DND-41 (cell line): ENCODE data around the gene SLC24A3.

ENCODE experiments used
- ATAC-seq: fragments of 200-7000 bp; cut with Tn5 transposase; 3 replicates; pipeline ENCODE4 v1.9.1; 2021; ENCODE audit warnings: low read depth; ENCODE audit not compliant: insufficient read depth
- DNase-seq: peaks from one replicate; pipeline ENCODE4 v3.0.0-alpha.2; 2020
- H2AFZ ChIP-seq: 2 replicates; pipeline ENCODE4 v1.6.0; 2012; ENCODE audit warnings: low read depth, low read length
- H3K27ac ChIP-seq: 2 replicates; pipeline ENCODE4 v1.5.1; 2012; ENCODE audit warnings: low read length, inconsistent platforms
- H3K27me3 ChIP-seq: fragments of 200-600 bp; sonication (generic); 2 replicates; pipeline ENCODE4 v1.6.0; 2012; ENCODE audit warnings: low read length, mild to moderate bottlenecking, inconsistent platforms; ENCODE audit not compliant: insufficient read depth, poor library complexity
- H3K36me3 ChIP-seq: 2 replicates; pipeline ENCODE4 v1.5.1; 2012; ENCODE audit warnings: low read length, inconsistent platforms; ENCODE audit not compliant: insufficient read depth
- H3K4me1 ChIP-seq: 2 replicates; pipeline ENCODE4 v1.5.1; 2012; ENCODE audit warnings: mild to moderate bottlenecking, low read length; ENCODE audit not compliant: insufficient read depth
- H3K4me2 ChIP-seq: 2 replicates; pipeline ENCODE4 v1.6.0; 2012; ENCODE audit warnings: mild to moderate bottlenecking, moderate library complexity, low read length, inconsistent platforms; ENCODE audit not compliant: insufficient read depth
- H3K4me3 ChIP-seq, 2 experiments: fragments of 200-600 bp in 1 of 2; shearing (Covaris generic) in 1 of 2; 2 replicates each; pipeline ENCODE4 v1.5.1; 2012 to 2016; ENCODE audit warnings: inconsistent platforms in 2 of 2, low read length in 2 of 2, mild to moderate bottlenecking in 2 of 2, low read depth in 1 of 2, moderate library complexity in 1 of 2
- H3K79me2 ChIP-seq: 2 replicates; pipeline ENCODE4 v1.6.0; 2012; ENCODE audit warnings: low read length, inconsistent platforms; ENCODE audit not compliant: insufficient read depth
- H3K9ac ChIP-seq: 2 replicates; pipeline ENCODE4 v1.6.0; 2012; ENCODE audit warnings: low read depth, mild to moderate bottlenecking, inconsistent platforms, low read length, moderate library complexity
- H3K9me3 ChIP-seq: 2 replicates; pipeline ENCODE4 v1.5.1; 2012; ENCODE audit warnings: low read length, moderate library complexity, mild to moderate bottlenecking, inconsistent platforms; ENCODE audit not compliant: insufficient read depth, severe bottlenecking
- H4K20me1 ChIP-seq: 2 replicates; pipeline ENCODE4 v1.6.0; 2012; ENCODE audit warnings: low read length; ENCODE audit not compliant: insufficient read depth
- CTCF ChIP-seq: IDR thresholded peaks from 2 replicates; pipeline ENCODE4 v1.5.1; 2012; ENCODE audit warnings: borderline replicate concordance, low read length, moderate library complexity, mild to moderate bottlenecking; ENCODE audit not compliant: poor library complexity, severe bottlenecking; ENCODE audit errors: extremely low read depth
- EZH2 ChIP-seq: IDR thresholded peaks from 3 replicates; pipeline ENCODE4 v1.6.1; 2012; ENCODE audit warnings: borderline replicate concordance, low read depth, mild to moderate bottlenecking, moderate library complexity, low read length, inconsistent platforms; ENCODE audit not compliant: severe bottlenecking

Gene SLC24A3

GRCh38 chr20:19661717-19662636, 449.5 kb downstream of the SLC24A3 start:
- Histone ChIP-seq H3K27me3 (no peaks in the 10 kb centered on the region), H3K36me3 (no peaks in the 10 kb centered on the region), H2AFZ (no peak overlapping the region), H3K4me2 (no peak overlapping the region), H4K20me1 (no peaks in the 10 kb centered on the region), H3K9ac (no peak overlapping the region), H3K4me1 (no peaks in the 10 kb centered on the region), H3K9me3 (no peaks in the 10 kb centered on the region), H3K79me2 (no peaks in the 10 kb centered on the region), H3K27ac (no peak overlapping the region), H3K4me3 (no peak overlapping the region)
- TF ChIP-seq EZH2 (no peak), CTCF (peak; percentile 99)
- DNase-seq, result peak; percentile 62
- ATAC-seq, result peak; percentile 70

DNA sequence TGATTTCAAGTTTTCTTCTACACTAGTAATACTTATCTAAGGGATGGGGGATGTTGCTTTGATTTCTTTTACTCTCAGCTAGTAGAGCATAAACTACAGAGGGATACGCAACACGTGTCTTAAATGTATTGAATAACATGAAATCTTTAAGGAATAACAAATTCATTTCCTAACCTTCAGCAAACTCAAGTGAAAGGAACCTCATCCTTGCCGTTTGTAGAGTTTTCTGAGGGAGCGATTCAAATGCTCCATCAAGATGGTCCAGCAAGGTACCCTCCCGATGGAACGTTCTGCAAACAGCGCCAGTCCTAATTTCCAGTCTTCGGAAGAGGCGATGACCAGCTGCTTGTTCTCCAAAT, 450.2 kb downstream of the SLC24A3 start:
- Histone ChIP-seq H3K79me2 (no peaks in the 10 kb centered on the region), H3K4me1 (no peaks in the 10 kb centered on the region), H4K20me1 (no peaks in the 10 kb centered on the region), H2AFZ (no peak overlapping the region), H3K9me3 (no peaks in the 10 kb centered on the region), H3K4me3 (no peak overlapping the region), H3K4me2 (no peak overlapping the region), H3K36me3 (no peaks in the 10 kb centered on the region), H3K9ac (no peak overlapping the region), H3K27ac (no peak overlapping the region), H3K27me3 (no peaks in the 10 kb centered on the region)
- TF ChIP-seq EZH2 (no peak), CTCF (no peak)
- ATAC-seq (no peak), DNase-seq (no peak)

- DNase-seq (no peak), ATAC-seq (no peak)
- H3K27ac ChIP-seq, result no peak overlapping the region
- TF ChIP-seq EZH2 (no peak), CTCF (no peak)
- no peaks in the 10 kb centered on the region for H3K27me3 ChIP-seq
- H4K20me1 ChIP-seq, result no peaks in the 10 kb centered on the region
- H3K79me2 ChIP-seq, result no peaks in the 10 kb centered on the region
- no peaks in the 10 kb centered on the region for H3K36me3 ChIP-seq
- no peaks in the 10 kb centered on the region for H3K9me3 ChIP-seq
- H3K4me2 ChIP-seq, result no peak overlapping the region
- no peak overlapping the region for H3K9ac ChIP-seq
- H3K4me3 ChIP-seq, result no peak overlapping the region
- H2AFZ ChIP-seq, result no peak overlapping the region
- H3K4me1 ChIP-seq, result no peaks in the 10 kb centered on the region
These were observed 456.0 kb downstream of the SLC24A3 start for GRCh38 chr20:19668418-19668817.
